Transverse colon (tissue), 4 donors: Measurements from ENCODE around the gene HNRNPL. TPM values are rescaled to one million over a fixed set of nuclear protein-coding genes. Genes with fewer than 3 reads are reported as not detected.
A peak's percentile ranks its signal among the peaks of the same experiment; 100 is the strongest.
"Not testable (repeated sequence)": the region's sequence is repeated elsewhere in the genome, so short reads cannot be mapped to it uniquely, and the experiment has no call there.

Experiments used
- DNase-seq: peaks from one replicate; pipeline ENCODE4 v3.0.0-alpha.2; 2019
- H3K27ac ChIP-seq, 4 donors: fragments of 200-600 bp; sonication (generic); 2 replicates each; pipeline ENCODE4 v1.5.1; 2016 to 2018; ENCODE audit warnings: inconsistent platforms in 4 of 4
- H3K27me3 ChIP-seq: fragments of 200-600 bp; sonication (generic); 2 replicates; pipeline ENCODE4 v1.5.1; 2017; ENCODE audit warnings: inconsistent platforms
- H3K36me3 ChIP-seq, 4 donors: fragments of 200-600 bp; sonication (generic); 2 replicates each; pipeline ENCODE4 v1.5.1; 2017 to 2019; ENCODE audit warnings: inconsistent platforms in 4 of 4
- H3K4me1 ChIP-seq, 4 donors: fragments of 200-600 bp; sonication (generic); 2 replicates each; pipeline ENCODE4 v1.5.1; 2017 to 2020; ENCODE audit warnings: inconsistent platforms in 4 of 4
- H3K4me3 ChIP-seq, 4 donors: fragments of 200-600 bp; sonication (generic); 1 replicate in 1 of 4; 2 replicates in 3 of 4; pipeline versions ENCODE4 v1.5.1 to v1.6.1; 2017 to 2019; ENCODE audit warnings: inconsistent platforms in 4 of 4
- H3K9me3 ChIP-seq, 2 donors: fragments of 200-600 bp; sonication (generic); 2 replicates each; pipeline ENCODE4 v1.5.1; 2017 to 2019; ENCODE audit warnings: inconsistent platforms in 2 of 2
- EP300 ChIP-seq: sonication (generic); formaldehyde crosslinking; IDR thresholded peaks from one replicate; pipeline ENCODE4 v1.6.1; 2017; ENCODE audit warnings: antibody characterized with exemption, low read depth
- POLR2A ChIP-seq: fragments of 450-650 bp; IDR thresholded peaks from one replicate; pipeline ENCODE4 v1.6.1; 2016; ENCODE audit warnings: antibody characterized with exemption, mild to moderate bottlenecking, moderate library complexity
- POLR2AphosphoS5 ChIP-seq, 3 donors: sonication (generic); formaldehyde crosslinking; IDR thresholded peaks; one replicate each; pipeline ENCODE4 v1.6.1; 2016; ENCODE audit warnings: antibody characterized with exemption in 3 of 3
- WGBS, 2 donors: methylation state at CpG; one replicate each; pipeline ENCODE4 v1.1.5; 2018; ENCODE audit warnings: low coverage in 1 of 2; 5-methylcytosine and 5-hydroxymethylcytosine counted together
- in situ Hi-C, 4 donors: fragments of 200-750 bp; cut with MboI; loops; one replicate each; pipeline versions ENCODE4 v1.15.0 to v1.15.1; 2017; ENCODE audit warnings: low sequenced_read_pairs in 3 of 4, low pct_ligation_motif_present in 1 of 4, low pct_unique_long_range_greater_than_20kb in 1 of 4
- intact Hi-C: fragments of 100-400 bp; cut with DNase I; formaldehyde crosslinking; loops from one replicate; pipeline ENCODE4 v1.15.1; 2023; ENCODE audit warnings: low total_unique reads
- total RNA-seq, 4 donors: library from RNA; depleted of rRNA; stranded (reverse); fragments of >200 nt; gene quantifications; one replicate each; pipeline ENCODE4 v1.1.0, GENCODE V29; 2016
- TF ChIP-seq, protein P1 (sequence below), 5 experiments: fragments of 200-600 bp in 3 of 5; fragments of 450-650 bp in 2 of 5; sonication (generic) in 3 of 5; IDR thresholded peaks; 1 replicate in 2 of 5; 2 replicates in 3 of 5; pipeline ENCODE4 v1.5.1; 2016 to 2017; ENCODE audit warnings: antibody characterized with exemption in 5 of 5, inconsistent platforms in 3 of 5, mild to moderate bottlenecking in 2 of 5, moderate library complexity in 1 of 5

Gene HNRNPL
- total RNA-seq, 4 donors from 2014 or later: 139 to 200 (median 174) TPM

DNA sequence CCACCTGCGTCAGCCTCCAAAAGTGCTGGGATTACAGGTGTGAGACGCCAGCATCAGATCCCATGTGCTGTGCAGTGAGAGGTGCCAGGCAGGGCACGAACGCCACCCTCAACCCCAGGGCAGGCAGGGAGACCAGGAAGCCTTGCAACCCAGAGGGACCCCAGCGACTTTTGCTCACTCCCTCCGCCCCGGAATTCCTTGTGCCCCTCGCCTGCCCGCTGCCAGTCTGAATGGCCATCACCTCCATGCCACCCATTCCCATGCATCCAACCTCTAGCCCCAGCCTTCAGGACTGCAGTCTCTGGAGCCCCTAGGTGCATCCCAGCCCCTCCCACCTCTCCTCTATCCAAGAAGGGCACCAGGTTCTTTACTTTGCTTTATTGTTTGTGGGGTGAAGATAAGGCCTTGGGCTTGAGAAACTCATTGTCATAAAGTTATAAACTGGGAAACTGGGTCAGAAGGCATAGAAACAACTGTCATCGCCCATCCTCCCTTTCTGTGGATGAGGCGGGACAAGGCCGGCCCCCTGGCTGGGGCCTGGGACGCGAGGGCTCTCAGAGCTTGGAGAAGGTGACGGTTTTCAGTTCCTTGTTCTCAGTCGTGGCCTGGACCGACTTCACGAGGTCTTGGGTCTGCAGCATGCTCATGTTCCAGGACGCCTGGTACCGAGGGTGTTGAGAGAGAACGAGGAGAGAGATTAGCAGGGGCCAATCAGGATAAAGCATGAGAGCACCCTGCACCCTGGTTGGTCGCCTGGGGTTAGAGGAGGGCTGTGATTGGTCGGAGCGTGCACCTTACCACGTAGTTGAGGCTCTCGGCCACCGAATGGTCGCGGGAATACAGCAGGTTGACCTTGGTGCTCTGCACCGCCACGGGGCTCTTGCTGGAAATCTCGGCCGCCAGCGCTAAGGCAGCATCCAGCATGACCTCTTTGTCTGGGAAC lies 34.5 kb downstream of the HNRNPL start:
- 54% methylated on average over 33 of the region's 34 CpGs; no CpG with 5 or more reads in 1 of the 2 donors for WGBS, 2 donors
- H3K4me3 ChIP-seq: peak overlapping the region in 1 of 4 donors; percentile 13
- H3K27ac ChIP-seq: peak overlapping the region; percentile 85 to 94 (median 88)
- peaks cover 0 to 58% (median 46%) of the 10 kb centered on the region in 4 donors for H3K4me1 ChIP-seq
- intact Hi-C loops: no loop called here
- TF ChIP-seq POLR2A: peak; percentile 66
- peak; percentile 30 to 79 (median 63) for TF ChIP-seq POLR2AphosphoS5 (IDR thresholded peaks at IDR 0.05)
- TF ChIP-seq EP300: peak; percentile 88
- TF ChIP-seq, protein P1, sequence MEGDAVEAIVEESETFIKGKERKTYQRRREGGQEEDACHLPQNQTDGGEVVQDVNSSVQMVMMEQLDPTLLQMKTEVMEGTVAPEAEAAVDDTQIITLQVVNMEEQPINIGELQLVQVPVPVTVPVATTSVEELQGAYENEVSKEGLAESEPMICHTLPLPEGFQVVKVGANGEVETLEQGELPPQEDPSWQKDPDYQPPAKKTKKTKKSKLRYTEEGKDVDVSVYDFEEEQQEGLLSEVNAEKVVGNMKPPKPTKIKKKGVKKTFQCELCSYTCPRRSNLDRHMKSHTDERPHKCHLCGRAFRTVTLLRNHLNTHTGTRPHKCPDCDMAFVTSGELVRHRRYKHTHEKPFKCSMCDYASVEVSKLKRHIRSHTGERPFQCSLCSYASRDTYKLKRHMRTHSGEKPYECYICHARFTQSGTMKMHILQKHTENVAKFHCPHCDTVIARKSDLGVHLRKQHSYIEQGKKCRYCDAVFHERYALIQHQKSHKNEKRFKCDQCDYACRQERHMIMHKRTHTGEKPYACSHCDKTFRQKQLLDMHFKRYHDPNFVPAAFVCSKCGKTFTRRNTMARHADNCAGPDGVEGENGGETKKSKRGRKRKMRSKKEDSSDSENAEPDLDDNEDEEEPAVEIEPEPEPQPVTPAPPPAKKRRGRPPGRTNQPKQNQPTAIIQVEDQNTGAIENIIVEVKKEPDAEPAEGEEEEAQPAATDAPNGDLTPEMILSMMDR (IDR thresholded peaks at IDR 0.05): no peak
- peak; percentile 73 for DNase-seq
- peaks cover 0 to 20% (median 4%) of the 10 kb centered on the region in 4 donors for H3K36me3 ChIP-seq
- in situ Hi-C loops: no loop called here
- H3K9me3 ChIP-seq: no peaks in the 10 kb centered on the region
- H3K27me3 ChIP-seq: no peaks in the 10 kb centered on the region

DNA sequence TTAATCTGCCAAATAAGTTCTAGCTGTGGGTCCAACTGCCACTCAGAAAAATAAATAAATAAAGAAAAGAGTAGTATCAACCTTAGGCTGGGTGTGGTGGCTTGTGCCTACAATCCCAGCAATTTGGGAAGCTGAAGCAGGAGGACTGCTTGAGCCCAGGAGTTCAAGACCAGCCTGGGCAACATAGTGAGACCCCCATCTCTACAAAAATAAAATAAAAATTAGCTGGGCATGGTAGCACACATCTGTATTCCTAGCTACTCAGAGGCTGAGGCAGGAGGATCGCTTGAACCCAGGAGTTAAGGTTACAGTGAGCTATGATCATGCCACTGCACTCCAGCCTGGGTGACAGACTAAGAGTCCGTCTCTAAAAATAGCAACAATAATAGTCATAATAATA lies 35.9 kb downstream of the HNRNPL start:
- in situ Hi-C loops, H3K9me3 ChIP-seq, H3K27me3 ChIP-seq, intact Hi-C loops, DNase-seq: not testable (repeated sequence)
- WGBS, 2 donors: 60 to 63% methylated on average over 2 of the region's 2 CpGs
- Histone ChIP-seq H3K4me1 (peaks cover 0 to 50% (median 41%) of the 10 kb centered on the region in 4 donors), H3K4me3 (peak overlapping the region in 1 of 4 donors; percentile 37), H3K27ac (peak overlapping the region; percentile 85 to 94 (median 88)), H3K36me3 (peaks cover 0 to 20% (median 4%) of the 10 kb centered on the region in 4 donors)

DNA sequence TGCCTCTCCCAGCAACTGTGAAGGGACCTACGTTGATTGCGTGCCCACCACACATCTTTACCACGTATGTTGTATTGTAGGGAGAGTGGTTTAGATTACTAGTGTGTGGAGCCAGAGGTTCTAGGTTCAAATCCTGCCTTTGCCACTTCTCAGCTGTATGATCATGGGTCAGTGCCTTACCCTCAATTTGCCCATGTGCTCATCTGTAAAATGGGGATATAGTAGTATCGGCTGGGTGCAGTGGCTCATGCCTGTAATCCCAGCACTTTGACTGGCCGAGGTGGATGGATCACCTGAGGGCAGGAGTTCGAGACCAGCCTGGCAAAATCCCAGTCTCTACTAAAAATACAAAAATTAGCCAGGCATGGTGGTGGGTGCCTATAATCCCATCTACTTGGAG lies 36.5 kb downstream of the HNRNPL start:
- 70 to 80% methylated on average over 1 to 6 of the region's 6 CpGs for WGBS, 2 donors
- H3K27ac ChIP-seq: peak overlapping the region; percentile 85 to 94 (median 88)
- intact Hi-C loops (no loop called here), in situ Hi-C loops (no loop called here)
- peaks cover 0 to 20% (median 4%) of the 10 kb centered on the region in 4 donors for H3K36me3 ChIP-seq
- no peak for DNase-seq
- no peaks in the 10 kb centered on the region for H3K27me3 ChIP-seq
- no peaks in the 10 kb centered on the region for H3K9me3 ChIP-seq
- H3K4me3 ChIP-seq: peak overlapping the region in 1 of 4 donors; percentile 37
- TF ChIP-seq POLR2AphosphoS5 (IDR thresholded peaks at IDR 0.05): no peak
- TF ChIP-seq, protein P1 (IDR thresholded peaks at IDR 0.05): no peak
- TF ChIP-seq EP300: no peak
- TF ChIP-seq POLR2A: no peak
- peaks cover 0 to 44% (median 39%) of the 10 kb centered on the region in 4 donors for H3K4me1 ChIP-seq

DNA sequence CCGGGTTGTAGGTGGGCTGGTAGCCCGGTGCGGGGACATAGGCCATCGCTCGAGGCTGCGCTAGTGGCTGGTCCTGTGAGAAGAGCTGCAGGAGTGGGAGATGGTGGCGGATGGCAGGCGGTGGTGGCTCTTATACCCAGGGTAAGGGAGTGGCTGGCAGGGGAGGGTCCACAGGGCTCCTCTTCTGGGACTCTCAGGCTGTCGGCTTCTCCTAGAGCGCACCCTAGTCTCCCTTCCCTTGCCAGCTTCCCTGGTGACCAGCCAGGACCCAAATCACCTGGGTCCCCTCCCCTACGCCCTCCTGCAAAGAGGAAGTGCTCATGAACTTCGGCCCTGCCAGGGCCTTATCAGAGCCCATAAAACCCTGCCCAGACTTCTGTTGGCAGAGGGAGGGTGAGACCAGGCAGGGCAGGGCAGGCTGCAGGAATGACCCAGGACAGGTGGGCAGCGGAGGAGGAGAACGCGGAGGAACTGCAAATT lies 36.9 kb downstream of the HNRNPL start, which contains the start of gene LGALS4:
Gene LGALS4, minus strand, starts transcription at position 105 of the 480 bp plus-strand sequence. Its CDS starts 59 bp downstream, at position 46.
- peak; percentile 93 for DNase-seq
- in situ Hi-C loops (no loop called here), intact Hi-C loops (no loop called here)
- Histone ChIP-seq H3K27me3 (no peaks in the 10 kb centered on the region), H3K9me3 (no peaks in the 10 kb centered on the region), H3K27ac (peak within 1 kb of the TSS; percentile 90 to 94 (median 92)), H3K36me3 (peaks cover 0 to 20% (median 4%) of the 10 kb centered on the region in 4 donors), H3K4me1 (peaks cover 0 to 43% (median 35%) of the 10 kb centered on the region in 4 donors), H3K4me3 (peak within 1 kb of the TSS; percentile 38 to 65 (median 58))
- TF ChIP-seq POLR2A: peak; percentile 99
- TF ChIP-seq, protein P1 (IDR thresholded peaks at IDR 0.05): no peak
- TF ChIP-seq EP300: peak; percentile 92
- peak; percentile 66 to 99 (median 98) for TF ChIP-seq POLR2AphosphoS5 (IDR thresholded peaks at IDR 0.05)
- WGBS, 2 donors: 44% methylated on average over 15 of the region's 15 CpGs; no CpG with 5 or more reads in 1 of the 2 donors
